Stimulated activated CD8-positive, alpha-beta memory T cell treated with anti-CD3 and anti-CD28 coated beads, Interleukin-4, amount 100 ng/mL, for 1 hour (primary cell): ENCODE data around the gene ARL5B.
A peak's percentile ranks its signal among the peaks of the same experiment; 100 is the strongest.
"Not testable (repeated sequence)": the region's sequence is repeated elsewhere in the genome, so short reads cannot be mapped to it uniquely, and the experiment has no call there.

ENCODE experiments used
- DNase-seq, 2 donors: peaks; one replicate each; pipeline ENCODE4 v3.0.0-alpha.2; 2020; ENCODE audit warnings: low read depth in 2 of 2, low spot score in 1 of 2

ARL5B gene

DNA sequence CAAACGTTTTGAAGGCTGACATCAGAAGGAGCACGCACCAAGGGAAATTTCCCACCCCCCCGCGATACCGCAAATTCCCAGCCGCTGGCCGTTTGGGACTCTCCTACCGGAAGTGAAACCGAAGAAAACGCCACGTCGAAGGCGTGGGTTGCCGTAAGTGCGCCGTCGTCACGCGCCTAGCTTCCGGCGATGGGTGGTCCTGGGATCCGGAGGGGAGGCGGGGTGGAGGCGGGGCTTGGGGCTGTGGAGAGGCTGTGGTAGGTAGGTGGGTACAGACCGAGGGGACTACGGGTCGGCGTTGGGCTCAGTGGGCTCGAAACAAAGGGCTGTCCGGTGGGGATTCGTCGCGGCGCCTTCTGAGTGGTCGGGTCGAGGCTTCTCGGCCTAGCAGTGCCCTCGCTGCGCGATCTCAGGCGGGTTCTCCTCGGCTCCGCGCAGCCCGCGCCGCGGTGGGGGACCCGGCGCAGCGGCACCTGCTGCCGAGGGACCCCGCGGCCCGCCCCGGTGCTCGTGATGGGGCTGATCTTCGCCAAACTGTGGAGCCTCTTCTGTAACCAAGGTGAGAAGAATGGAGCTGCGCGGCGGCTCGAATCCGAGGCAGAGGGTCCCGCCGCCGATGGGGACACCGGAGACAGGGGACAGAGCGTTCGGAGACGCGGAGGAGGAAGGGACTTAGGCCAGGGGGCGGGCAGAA, at the start of gene ARL5B:
TSS of gene ARL5B (plus strand) at position 307 of the 694 bp plus-strand sequence. CDS start at position 514, 207 bp downstream.
- peak; percentile 91 to 96 for DNase-seq

DNA sequence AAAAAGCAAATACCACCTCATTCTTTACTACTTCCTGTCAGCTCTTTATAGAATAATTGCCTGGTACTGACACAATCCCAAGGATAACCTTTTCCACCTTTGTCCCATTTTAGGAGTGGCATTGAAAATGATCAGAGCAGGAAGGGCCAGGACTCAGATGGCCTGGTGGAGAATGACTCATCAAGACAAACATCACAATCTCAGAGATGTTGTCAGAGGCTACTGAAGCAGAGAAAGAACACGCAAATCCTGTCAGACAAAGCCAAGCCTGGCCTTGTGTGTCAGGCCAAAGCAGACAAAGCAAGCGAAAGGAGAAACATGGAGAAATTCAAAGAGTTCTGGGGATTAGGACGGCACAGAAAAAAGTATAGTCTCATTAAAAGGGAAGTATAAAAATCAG, 48.7 kb upstream of the ARL5B start:
- DNase-seq, result no peak

GRCh38 chr10:18611168-18611567, 48.1 kb upstream of the ARL5B start:
- DNase-seq, result no peak

GRCh38 chr10:18615618-18616017, 43.6 kb upstream of the ARL5B start:
- no peak for DNase-seq

- no peak for DNase-seq
Measured at GRCh38 chr10:18616337-18616736, 42.9 kb upstream of the ARL5B start.

DNA sequence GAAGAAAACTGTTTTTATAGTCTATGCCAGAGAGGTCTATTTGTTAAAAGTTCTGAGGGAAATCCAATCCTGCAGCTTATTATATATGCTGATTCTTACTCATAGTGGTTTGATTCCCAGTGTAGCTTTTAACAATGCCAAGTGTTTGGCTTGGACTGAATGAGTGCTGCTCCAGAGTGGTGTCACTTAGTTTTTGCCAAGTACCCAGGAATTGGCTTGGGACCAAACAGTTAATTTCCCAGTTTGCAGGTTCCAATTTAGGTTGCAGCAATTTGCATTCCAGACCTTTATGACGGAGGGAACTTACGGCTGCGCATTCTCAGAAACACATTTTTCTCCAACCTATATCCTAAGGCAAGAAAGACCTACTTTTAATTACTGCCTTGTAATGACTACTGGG, 40.2 kb upstream of the ARL5B start:
- no peak for DNase-seq

- no peak for DNase-seq
Measured at GRCh38 chr10:18620856-18621255, 38.4 kb upstream of the ARL5B start.

- not testable (repeated sequence) for DNase-seq
Measured at GRCh38 chr10:18623671-18624070, 35.6 kb upstream of the ARL5B start.

- no peak for DNase-seq
Measured at GRCh38 chr10:18625886-18626285, 33.3 kb upstream of the ARL5B start.

DNA sequence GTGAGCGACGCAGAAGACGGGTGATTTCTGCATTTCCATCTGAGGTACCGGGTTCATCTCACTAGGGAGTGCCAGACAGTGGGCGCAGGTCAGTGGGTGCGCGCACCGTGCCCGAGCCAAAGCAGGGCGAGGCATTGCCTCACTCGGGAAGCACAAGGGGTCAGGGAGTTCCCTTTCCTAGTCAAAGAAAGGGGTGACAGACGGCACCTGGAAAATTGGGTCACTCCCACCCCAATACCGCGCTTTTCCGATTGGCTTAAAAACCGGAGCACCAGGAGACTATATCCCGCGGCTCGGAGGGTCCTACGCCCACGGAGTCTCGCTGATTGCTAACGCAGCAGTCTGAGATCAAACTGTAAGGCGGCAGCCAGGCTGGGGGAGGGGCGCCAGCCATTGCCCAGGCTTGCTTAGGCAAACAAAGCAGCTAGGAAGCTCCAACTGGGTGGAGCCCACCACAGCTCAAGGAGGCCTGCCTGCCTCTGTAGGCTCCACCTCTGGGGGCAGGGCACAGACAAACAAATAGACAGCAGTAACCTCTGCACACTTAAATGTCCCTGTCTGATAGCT, 31.7 kb upstream of the ARL5B start:
- peak; percentile 14 to 59 for DNase-seq

DNA sequence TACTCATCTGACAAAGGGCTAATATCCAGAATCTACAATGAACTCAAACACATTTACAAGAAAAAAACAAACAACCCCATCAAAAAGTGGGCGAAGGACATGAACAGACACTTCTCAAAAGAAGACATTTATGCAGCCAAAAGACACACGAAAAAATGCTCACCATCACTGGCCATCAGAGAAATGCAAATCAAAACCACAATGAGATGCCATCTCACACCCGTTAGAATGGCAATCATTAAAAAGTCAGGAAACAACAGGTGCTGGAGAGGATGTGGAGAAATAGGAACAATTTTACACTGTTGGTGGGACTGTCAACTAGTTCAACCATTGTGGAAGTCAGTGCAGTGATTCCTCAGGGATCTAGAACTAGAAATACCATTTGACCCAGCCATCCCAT, 26.7 kb upstream of the ARL5B start:
- DNase-seq, result not testable (repeated sequence)

- no peak for DNase-seq
Measured at GRCh38 chr10:18635995-18636394, 23.2 kb upstream of the ARL5B start.

DNA sequence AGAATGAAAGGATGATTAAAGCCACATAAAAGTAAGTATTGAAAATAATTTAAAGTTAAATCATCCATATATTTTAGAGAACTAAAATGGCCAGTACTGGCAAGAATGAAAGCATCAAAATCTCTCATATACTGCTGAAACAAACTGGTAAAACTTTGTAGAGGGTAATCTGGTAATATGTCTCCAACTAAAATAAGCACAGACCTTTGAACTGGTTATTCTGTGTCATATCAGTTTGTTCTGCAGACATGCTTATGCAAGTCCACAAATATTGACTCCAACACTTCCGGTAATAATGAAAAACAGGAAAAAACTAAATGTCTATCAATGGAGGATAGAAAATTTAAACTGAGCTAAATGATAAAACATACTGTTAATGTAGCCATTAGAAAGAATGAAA, 21.8 kb upstream of the ARL5B start:
- not testable (repeated sequence) for DNase-seq

DNA sequence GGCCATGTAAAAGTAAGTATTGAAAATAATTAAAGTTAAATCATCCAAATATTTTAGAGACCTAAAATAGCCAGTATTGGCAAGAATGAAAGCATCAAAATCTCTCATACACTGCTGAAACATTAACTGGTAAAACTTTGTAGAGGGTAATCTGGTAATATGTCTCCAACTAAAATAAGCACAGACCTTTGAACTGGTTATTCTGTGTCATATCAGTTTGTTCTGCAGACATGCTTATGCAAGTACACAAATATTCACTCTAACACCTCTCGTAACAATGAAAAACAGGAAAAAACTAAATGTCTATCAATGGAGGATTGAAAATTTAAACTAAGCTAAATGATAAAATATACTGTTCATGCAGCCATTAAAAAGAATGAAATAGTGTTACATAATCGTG, 19.5 kb upstream of the ARL5B start:
- not testable (repeated sequence) for DNase-seq

- no peak for DNase-seq
Measured at GRCh38 chr10:18647151-18647550, 12.1 kb upstream of the ARL5B start.

DNA sequence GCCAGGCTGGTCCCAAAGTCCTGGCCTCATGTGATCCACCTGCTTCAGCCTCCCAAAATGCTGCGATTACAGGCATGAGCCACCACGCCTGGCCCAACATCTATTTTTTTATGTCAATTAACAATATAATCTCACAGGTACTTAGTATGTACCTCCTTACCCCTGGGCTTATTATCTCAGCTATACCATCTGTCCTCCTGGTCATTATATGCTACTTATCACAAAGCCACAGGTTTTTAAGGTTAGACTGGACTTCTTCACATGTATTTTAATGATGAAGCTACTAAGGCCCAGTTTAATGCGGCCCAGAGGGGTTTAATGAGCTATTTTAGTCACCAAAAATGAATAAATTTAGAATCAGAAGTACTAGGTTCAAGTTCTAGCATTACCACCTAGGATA, 11.3 kb upstream of the ARL5B start:
- no peak for DNase-seq

- DNase-seq, result no peak
Measured at GRCh38 chr10:18649364-18649959, 9.8 kb upstream of the ARL5B start.

DNA sequence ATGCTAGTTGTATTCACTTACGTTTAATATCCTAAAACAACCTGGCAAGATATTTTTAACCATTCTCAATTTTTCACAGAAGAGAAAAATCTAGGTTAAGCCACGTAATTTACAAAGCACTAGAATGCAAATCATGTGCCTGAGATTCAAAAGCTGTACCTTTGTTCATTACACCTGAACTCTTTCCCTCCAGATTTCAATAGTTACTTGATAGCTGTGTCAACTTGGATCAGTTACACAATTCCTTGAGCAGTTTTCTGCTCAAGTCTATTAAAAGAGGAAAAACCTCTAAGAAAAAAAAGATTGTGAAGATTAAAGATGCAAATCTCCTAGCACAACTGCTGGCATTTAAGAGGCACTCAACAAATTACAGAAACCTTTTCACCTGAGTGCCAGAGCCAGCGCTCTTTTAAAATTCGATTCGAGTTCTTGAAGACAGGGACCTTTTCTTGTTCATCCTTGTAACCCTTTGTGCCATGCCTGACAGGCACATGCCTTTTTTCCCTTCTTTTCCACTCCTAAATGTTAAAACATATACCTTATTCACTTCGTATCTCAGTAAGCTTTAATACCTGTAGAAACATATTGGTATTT, 8.7 kb upstream of the ARL5B start:
- DNase-seq, result no peak

DNA sequence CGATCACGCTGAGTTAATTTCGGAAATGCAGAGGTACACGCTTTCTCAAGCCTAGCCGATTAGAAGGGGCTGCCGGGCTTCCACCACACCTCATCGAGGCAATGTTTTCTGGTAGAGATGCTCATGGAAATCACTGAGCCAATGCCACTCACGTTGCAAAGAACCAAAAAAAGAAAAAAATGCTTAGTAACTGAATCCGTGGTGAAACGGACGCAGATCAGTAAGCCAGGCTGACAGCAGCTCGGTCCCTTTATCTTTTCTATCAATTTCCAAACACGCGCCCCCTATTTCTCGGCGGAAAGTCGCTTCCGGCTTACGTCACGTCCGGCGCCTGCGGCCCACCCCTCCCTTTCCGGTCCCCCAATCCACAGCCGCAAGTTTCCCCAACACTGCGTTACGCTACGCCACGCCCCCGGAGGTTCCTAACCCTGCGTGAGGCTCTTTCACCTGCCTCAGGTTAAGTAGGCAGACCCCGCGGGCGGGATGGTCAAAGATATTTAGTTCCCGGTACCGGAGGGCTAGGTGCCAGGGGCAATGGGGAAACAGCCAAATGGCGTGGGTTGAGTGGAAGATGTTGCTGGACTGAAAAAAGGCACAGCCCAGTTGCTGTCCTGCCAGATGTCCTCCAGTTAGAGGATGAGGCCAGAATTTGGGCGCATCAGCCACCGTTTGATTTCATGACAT, 7.8 kb upstream of the ARL5B start, which contains the start of gene NSUN6:
TSS of gene NSUN6 (minus strand) at position 264 of the 684 bp plus-strand sequence. CDS start 384 bp downstream, outside the sequence.
- peak; percentile 90 to 93 for DNase-seq

DNA sequence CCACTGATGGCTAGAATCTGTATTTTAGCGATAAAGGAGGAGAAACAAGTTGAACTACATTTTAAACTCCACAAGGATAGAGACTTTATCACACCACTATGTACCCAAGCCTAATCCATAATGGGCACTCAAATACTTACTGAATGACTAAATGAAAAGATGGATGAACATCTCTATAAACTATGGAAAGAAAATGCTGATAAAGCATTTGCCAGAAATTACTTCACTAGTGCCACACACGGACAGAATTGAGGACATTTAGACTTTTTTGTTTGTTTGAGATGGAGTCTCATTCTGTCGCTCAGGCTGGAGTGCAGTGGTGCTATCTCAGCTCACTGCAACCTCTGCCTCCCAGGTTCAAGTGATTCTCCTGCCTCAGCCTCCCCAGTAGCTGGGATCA, 6.1 kb upstream of the ARL5B start:
- no peak for DNase-seq

DNA sequence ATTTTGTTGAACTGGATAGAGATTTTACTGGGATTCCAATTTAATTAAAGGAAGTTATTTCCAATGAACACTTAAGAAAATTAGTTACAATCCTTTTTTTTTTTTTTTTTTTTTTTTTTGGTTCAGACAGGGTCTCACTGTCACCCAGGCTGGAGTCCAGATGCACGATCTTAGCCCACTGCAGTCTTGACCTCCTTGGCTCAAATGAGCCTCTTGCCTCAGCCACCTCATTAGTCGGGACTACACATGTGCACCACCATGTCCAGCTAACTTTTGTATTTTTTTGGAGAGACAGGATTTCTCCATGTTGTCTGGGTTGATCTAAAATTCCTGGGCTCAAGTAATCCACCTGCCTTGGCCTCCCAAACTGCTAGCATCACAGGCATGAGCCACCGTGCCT, 2.5 kb upstream of the ARL5B start:
- DNase-seq, result no peak
